NB4 (cell line): Measurements from ENCODE around the gene DZIP1.

Experiments used
- DNase-seq: peaks from one replicate; pipeline ENCODE4 v3.0.0; 2010; ENCODE audit warnings: low read depth
- H3K4me3 ChIP-seq: one replicate; pipeline ENCODE4 v1.5.1; 2011; ENCODE audit warnings: mild to moderate bottlenecking, low read depth, low read length, moderate library complexity
- CTCF ChIP-seq: IDR thresholded peaks from one replicate; pipeline ENCODE4 v1.5.1; 2012; ENCODE audit warnings: low read depth, low read length
- MAX ChIP-seq: IDR thresholded peaks from 2 replicates; pipeline ENCODE4 v1.6.1; 2011; ENCODE audit warnings: low read depth, low read length
- MYC ChIP-seq: IDR thresholded peaks from 2 replicates; pipeline ENCODE4 v1.6.1; 2011; ENCODE audit warnings: low read depth, low read length
- POLR2A ChIP-seq: IDR thresholded peaks from 2 replicates; pipeline ENCODE4 v1.6.1; 2011; ENCODE audit warnings: mild to moderate bottlenecking; ENCODE audit not compliant: insufficient read length; ENCODE audit errors: extremely low read depth

DZIP1 gene

DNA sequence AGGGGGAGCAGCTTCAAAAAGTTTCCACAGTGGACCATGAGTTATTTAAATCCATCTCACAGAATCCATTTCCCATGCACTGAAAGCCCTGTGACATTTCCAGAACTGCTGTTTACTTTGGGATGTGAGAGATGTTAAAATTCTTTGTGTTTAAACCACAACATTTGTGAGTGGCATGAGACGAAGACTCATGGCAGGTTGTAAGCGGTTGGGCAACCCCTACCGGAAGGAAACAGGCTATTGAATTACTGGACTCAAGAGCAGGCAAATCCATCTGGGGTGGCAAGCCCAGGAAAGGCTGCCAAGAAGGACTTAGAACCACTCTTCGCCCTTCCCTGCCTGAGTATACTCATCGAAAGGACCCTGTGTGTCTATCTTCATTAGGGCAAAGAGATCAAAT, 114.3 kb downstream of the DZIP1 start:
- peak; percentile 83 for DNase-seq
- TF ChIP-seq MAX (peak; percentile 76), CTCF (peak; percentile 2), MYC (peak; percentile 76; the same call in 1 of the 2 replicates), POLR2A (no peak)
- H3K4me3 ChIP-seq, result no peak overlapping the region
